GM06990 (cell line): ENCODE data around the gene C19orf73.
A peak's percentile ranks its signal among the peaks of the same experiment; 100 is the strongest.

Experiments used
- DNase-seq: peaks from one replicate; pipeline ENCODE4 v3.0.0-alpha.2; 2011; ENCODE audit not compliant: insufficient read length; ENCODE audit errors: extremely low read depth
- H3K27me3 ChIP-seq: replicated peaks from 2 replicates; pipeline ENCODE4 v1.6.0; 2011; ENCODE audit warnings: low read length; ENCODE audit not compliant: control insufficient read depth, insufficient read depth
- H3K36me3 ChIP-seq: 2 replicates; pipeline ENCODE4 v1.5.1; 2011; ENCODE audit warnings: low read length; ENCODE audit not compliant: control insufficient read depth, insufficient read depth
- H3K4me3 ChIP-seq: replicated peaks from 2 replicates; pipeline ENCODE4 v1.5.1; 2011; ENCODE audit warnings: low read depth, mild to moderate bottlenecking, control low read depth, low read length
- CTCF ChIP-seq: IDR thresholded peaks from 2 replicates; pipeline ENCODE4 v1.5.1; 2011; ENCODE audit warnings: low read length, control low read depth, mild to moderate bottlenecking, inconsistent platforms; ENCODE audit not compliant: insufficient read depth, poor library complexity, severe bottlenecking

C19orf73 gene

GRCh38 chr19:49114630-49115363 is 4.1 kb downstream of the C19orf73 start:
- H3K4me3 ChIP-seq = peak overlapping the region; percentile 61
- no peaks in the 10 kb centered on the region for H3K27me3 ChIP-seq
- no peak for DNase-seq
- no peak for TF ChIP-seq CTCF
- H3K36me3 ChIP-seq = peaks cover 1% of the 10 kb centered on the region; the same call in 1 of the 2 replicates

- peaks cover 5% of the 10 kb centered on the region for H3K36me3 ChIP-seq
- DNase-seq = peak; percentile 86
- no peaks in the 10 kb centered on the region for H3K27me3 ChIP-seq
- no peak for TF ChIP-seq CTCF
- peak within 1 kb of the TSS; percentile 61 for H3K4me3 ChIP-seq
Measured at GRCh38 chr19:49113762-49114629, 4.9 kb downstream of the C19orf73 start, which contains the start of gene LIN7B. Gene LIN7B (plus strand): TSS chr19:49114370. CDS start chr19:49114405, 35 bp downstream.

- H3K36me3 ChIP-seq = peaks cover 23% of the 10 kb centered on the region
- H3K4me3 ChIP-seq = no peak overlapping the region
- no peak for DNase-seq
- H3K27me3 ChIP-seq = no peaks in the 10 kb centered on the region
- no peak for TF ChIP-seq CTCF
Measured at GRCh38 chr19:49111218-49111998, 7.5 kb downstream of the C19orf73 start.

- TF ChIP-seq CTCF = no peak
- Histone ChIP-seq H3K27me3 (no peaks in the 10 kb centered on the region), H3K4me3 (no peak overlapping the region), H3K36me3 (peaks cover 26% of the 10 kb centered on the region)
- no peak for DNase-seq
Measured at GRCh38 chr19:49110567-49110966, 8.4 kb downstream of the C19orf73 start.

- no peak for TF ChIP-seq CTCF
- DNase-seq = no peak
- Histone ChIP-seq H3K27me3 (no peaks in the 10 kb centered on the region), H3K4me3 (no peak overlapping the region), H3K36me3 (peaks cover 31% of the 10 kb centered on the region)
Measured at GRCh38 chr19:49109569-49110233, 9.2 kb downstream of the C19orf73 start.
